GM12873 (cell line): ENCODE data around the gene ASTN1.

Experiments
- TF ChIP-seq, protein P1 (sequence below): IDR thresholded peaks from 2 replicates; pipeline ENCODE4 v1.5.1; 2012; ENCODE audit warnings: low read depth, mild to moderate bottlenecking, moderate library complexity, low read length, control low read depth; ENCODE audit not compliant: insufficient read depth; ENCODE audit errors: missing control alignments

Gene ASTN1

DNA sequence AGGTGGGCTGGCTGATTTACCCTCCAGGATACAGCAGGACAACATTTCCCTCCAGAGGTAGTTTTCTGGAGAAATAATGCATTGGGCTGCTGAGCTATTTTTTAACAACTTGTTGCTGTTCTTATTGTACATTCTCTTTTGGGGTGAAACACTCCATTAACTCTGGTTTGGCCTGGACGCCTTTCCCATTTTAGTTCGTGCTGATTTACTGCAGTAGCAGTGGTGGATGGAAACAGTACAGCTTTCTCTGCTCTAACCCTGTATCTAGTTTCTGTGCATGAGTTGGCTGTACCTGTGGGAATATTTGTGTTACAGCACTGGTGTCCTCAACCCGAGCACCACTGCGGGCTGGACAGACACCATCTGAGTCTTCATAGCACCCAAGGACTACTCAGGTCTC is 325.3 kb downstream of the ASTN1 start:
- TF ChIP-seq, protein P1, sequence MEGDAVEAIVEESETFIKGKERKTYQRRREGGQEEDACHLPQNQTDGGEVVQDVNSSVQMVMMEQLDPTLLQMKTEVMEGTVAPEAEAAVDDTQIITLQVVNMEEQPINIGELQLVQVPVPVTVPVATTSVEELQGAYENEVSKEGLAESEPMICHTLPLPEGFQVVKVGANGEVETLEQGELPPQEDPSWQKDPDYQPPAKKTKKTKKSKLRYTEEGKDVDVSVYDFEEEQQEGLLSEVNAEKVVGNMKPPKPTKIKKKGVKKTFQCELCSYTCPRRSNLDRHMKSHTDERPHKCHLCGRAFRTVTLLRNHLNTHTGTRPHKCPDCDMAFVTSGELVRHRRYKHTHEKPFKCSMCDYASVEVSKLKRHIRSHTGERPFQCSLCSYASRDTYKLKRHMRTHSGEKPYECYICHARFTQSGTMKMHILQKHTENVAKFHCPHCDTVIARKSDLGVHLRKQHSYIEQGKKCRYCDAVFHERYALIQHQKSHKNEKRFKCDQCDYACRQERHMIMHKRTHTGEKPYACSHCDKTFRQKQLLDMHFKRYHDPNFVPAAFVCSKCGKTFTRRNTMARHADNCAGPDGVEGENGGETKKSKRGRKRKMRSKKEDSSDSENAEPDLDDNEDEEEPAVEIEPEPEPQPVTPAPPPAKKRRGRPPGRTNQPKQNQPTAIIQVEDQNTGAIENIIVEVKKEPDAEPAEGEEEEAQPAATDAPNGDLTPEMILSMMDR = no peak

DNA sequence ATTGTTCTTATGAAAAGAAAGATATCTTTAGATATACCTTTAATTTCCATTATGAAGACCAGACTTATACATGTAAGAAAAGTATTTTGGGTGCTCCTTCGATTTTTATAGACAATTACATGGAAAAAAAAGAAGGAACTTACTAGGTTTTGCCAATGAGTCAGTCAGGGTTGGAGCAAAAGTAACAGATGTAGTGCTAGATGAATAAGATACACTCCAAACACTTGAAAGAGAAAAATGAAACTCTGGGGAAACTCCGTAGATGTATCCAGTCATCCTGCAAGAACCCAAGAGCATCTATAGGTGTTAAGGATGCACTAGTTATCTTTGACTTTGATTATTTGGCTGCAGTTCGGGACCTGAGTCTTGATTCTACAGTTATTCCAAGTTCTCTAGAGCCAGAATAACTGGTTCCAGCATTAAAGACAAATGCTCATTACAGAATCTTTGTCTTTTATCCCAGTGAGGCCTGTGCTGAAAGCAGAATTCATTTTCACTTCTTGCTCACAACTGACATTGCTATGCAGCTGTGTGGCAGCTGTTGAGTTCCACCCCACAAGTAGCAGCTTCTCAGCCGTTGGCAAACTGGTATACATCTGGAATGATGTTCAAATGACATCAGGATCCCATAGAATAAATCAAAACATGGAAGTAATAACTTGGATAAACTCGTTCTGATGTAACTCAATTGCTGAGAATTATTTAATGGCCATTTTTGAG is 326.1 kb downstream of the ASTN1 start:
- TF ChIP-seq, protein P1 = no peak

DNA sequence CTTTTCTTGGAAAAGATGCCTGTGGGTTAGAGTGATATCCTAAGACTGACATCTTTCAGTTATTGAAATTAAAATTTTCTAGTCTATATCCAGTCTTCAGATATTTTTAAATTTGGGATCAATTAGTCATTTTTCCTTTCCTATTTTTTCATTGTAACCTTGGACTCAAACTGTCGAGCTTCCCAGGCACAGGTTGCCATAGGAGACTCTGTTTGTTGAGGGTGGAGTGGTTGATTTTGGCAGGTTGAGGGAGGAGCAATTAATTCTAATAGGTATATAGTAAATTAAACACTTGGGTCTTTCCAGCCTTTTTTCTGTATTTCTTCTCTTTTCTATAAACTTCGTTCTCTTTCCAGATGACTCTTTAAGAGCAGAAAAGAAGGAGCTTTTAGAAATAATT is 326.8 kb downstream of the ASTN1 start:
- TF ChIP-seq, protein P1 = no peak

DNA sequence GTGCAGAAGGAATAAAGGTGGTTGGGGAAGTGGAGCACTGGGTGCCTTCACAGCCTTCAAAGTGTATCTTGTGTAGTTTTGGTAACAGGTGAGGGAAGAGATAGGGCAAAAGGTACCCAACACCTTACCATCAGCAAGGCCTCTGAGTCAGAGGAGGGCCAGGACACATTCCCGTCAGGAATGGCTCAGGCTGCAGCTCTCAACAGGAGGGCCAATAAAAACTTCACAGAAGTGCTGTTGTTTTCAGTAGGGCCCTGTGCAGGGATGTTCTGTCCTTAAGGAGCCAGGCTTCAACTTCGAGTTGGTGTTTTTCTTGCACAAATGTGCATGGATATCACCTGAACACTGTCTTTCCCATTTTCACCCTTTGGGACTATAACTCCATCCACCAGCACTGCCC is 333.4 kb downstream of the ASTN1 start:
- TF ChIP-seq, protein P1 = no peak

DNA sequence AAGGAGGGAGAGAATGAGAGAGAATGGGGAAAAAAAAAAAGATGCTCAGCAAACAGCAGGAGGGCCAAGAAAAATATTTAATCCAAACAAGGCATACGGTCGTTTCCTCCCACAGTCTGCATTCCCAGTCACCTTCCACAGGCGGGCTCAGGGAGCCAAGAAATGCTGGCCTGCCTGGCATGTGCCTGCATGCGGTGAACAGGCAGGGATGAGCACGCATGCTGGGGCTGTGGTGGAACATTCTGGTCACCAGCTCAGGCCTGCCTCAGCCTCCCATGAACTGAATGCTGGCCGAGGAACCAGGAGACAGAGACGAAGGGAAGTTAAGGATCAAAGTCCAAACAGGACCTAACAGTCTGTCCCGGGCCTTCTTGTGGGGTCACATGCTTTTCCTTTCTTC is 335.3 kb downstream of the ASTN1 start:
- TF ChIP-seq, protein P1 = no peak

DNA sequence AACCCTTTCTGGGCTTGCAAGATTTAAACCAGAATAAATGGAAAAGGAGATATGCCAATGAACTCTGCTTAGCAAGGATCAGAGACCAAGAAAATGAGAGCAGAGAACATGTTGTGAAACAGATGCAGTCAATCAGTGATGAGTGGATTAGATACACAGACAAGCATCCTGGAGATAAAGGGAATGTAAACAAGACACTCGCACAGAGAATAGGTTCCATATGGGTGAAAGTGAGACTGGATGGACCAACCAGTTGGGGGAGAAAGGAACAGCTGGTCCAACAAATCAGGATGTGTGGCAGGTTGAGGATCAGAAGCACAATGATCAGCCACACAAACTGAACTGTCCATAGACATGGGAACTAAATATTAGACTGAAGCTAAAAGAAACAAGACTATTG is 338.2 kb downstream of the ASTN1 start:
- TF ChIP-seq, protein P1 = no peak

DNA sequence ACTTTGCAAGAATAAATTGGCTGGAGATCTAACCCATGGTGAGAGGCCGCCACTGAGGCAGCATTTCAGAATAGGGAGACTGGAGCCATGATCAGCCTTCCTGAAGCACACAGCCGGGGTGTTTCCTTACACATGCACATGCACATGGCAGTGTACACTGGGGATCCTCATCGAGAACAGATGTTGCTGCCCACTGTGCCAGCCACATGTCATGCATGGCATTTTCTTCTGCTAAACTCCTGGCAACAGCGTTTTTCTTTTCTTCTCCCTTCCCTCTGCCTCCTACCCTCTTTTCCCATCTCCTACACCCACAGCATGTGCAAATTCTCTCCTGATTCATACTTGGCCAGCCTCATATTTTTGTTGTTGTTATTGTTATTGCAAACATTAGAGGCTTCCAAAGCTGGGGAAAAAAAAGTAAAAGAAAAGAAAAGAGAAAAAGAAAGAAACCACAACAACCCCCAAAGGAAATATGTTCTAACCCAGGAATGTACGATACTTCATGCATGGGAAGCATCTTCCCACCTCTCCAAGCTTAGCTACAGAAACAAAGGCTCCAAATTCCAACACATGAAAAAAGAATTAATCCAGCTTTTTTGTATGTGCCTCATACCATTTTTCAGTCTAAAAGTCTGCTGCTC is 344.0 kb downstream of the ASTN1 start:
- TF ChIP-seq, protein P1 = no peak
